ENCODE data around the gene GLIPR2. TPM values are rescaled to one million over a fixed set of nuclear protein-coding genes. Genes with fewer than 3 reads are reported as not detected.

Gene GLIPR2
- total RNA-seq, 2 donors from 2014 or later: 11.2 to 11.6 TPM

DNA sequence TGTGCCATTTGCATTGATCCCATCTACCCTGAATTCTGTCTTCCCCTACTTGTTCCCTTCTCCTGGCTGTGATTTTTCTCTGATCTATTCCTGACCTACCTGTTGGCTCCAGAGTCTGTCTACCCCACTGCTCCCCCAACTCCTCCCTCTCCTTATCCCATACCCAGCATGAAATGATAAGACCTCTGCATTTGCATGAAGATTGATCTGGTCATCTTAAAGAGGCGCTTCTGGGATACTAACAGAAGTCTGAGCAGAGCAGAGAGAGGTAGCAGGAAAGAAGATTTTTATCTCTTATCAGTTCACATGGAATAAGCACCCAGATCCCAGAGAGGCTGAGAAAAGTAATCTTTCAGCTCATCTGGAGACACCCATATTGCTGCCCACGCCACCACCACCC, 18.3 kb upstream of the GLIPR2 start:
- H3K9me3 ChIP-seq: no peaks in the 10 kb centered on the region
- H3K27ac ChIP-seq: no peak overlapping the region
- no peak overlapping the region for H3K4me3 ChIP-seq
- no peaks in the 10 kb centered on the region for H3K27me3 ChIP-seq
- no peak for DNase-seq (ENCODE audit: low spot score)
- H3K36me3 ChIP-seq: peaks cover 22% of the 10 kb centered on the region
- no peaks in the 10 kb centered on the region for H3K4me1 ChIP-seq
- TF ChIP-seq, protein P1, sequence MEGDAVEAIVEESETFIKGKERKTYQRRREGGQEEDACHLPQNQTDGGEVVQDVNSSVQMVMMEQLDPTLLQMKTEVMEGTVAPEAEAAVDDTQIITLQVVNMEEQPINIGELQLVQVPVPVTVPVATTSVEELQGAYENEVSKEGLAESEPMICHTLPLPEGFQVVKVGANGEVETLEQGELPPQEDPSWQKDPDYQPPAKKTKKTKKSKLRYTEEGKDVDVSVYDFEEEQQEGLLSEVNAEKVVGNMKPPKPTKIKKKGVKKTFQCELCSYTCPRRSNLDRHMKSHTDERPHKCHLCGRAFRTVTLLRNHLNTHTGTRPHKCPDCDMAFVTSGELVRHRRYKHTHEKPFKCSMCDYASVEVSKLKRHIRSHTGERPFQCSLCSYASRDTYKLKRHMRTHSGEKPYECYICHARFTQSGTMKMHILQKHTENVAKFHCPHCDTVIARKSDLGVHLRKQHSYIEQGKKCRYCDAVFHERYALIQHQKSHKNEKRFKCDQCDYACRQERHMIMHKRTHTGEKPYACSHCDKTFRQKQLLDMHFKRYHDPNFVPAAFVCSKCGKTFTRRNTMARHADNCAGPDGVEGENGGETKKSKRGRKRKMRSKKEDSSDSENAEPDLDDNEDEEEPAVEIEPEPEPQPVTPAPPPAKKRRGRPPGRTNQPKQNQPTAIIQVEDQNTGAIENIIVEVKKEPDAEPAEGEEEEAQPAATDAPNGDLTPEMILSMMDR (IDR thresholded peaks at IDR 0.05): no peak

DNA sequence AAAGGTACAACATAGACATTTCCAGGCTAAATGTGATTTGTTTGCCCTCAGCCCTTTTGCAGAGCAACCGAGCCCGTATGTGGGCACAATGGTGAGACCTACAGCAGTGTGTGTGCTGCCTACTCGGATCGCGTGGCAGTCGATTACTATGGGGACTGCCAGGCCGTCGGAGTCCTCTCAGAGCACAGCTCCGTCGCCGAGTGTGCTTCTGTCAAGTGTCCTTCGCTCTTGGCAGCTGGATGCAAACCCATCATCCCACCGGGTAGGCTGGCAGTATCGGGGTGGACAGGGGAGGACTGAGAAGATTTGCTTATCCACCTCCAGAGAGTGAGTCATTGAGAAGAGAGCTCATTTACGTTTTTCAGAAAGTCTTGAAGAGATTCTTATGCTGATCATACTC, 17.8 kb upstream of the GLIPR2 start:
- no peak for DNase-seq (ENCODE audit: low spot score)
- H3K4me1 ChIP-seq: no peaks in the 10 kb centered on the region
- H3K27me3 ChIP-seq: no peaks in the 10 kb centered on the region
- H3K4me3 ChIP-seq: no peak overlapping the region
- no peaks in the 10 kb centered on the region for H3K9me3 ChIP-seq
- no peak overlapping the region for H3K27ac ChIP-seq
- H3K36me3 ChIP-seq: peaks cover 22% of the 10 kb centered on the region
- TF ChIP-seq, protein P1 (IDR thresholded peaks at IDR 0.05): no peak

DNA sequence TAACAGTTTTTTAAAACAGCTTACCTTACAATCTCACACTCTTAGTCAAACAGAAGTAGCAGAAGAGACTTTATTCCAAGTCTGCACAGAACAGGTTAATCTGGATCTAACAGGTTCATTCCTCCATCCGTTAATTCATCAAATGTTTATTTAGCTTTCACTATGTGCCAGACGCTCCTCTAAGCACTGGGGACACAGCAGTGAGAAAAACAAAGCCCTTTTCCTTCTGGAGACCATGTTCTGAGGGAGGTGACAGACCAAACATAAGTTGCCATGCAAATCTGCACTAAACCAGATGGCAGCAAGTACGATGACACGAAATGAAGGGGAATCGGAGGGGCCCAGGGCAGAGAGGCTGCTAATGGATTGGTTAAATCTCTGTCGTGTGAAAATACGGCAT, 17.1 kb upstream of the GLIPR2 start:
- peaks cover 22% of the 10 kb centered on the region for H3K36me3 ChIP-seq
- TF ChIP-seq, protein P1 (IDR thresholded peaks at IDR 0.05): no peak
- H3K4me3 ChIP-seq: no peak overlapping the region
- H3K4me1 ChIP-seq: no peaks in the 10 kb centered on the region
- H3K27ac ChIP-seq: no peak overlapping the region
- H3K27me3 ChIP-seq: no peaks in the 10 kb centered on the region
- H3K9me3 ChIP-seq: no peaks in the 10 kb centered on the region
- no peak for DNase-seq (ENCODE audit: low spot score)

DNA sequence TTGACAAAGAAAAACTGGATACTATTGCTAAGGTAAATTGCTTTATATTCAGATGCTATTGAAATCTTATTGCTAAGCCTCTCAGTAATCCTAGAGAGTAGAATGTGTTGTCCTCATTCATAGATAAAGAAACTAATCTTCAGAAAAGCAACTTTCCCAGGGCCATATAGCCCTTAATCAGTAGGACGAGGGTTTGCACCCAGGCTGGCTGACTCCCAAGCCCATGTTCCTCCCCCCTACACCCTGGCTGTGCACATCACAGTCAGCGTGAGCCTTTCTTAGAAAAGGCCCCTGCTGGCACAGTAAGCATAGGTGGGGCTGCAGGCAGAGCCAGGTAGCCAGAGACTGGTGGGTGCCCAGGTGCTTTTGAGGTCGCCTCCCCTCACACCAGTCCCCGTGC, 15.8 kb upstream of the GLIPR2 start:
- Histone ChIP-seq H3K9me3 (no peaks in the 10 kb centered on the region), H3K4me1 (no peaks in the 10 kb centered on the region), H3K36me3 (peaks cover 22% of the 10 kb centered on the region), H3K27ac (no peak overlapping the region), H3K4me3 (no peak overlapping the region), H3K27me3 (no peaks in the 10 kb centered on the region)
- DNase-seq (ENCODE audit: low spot score): no peak
- TF ChIP-seq, protein P1 (IDR thresholded peaks at IDR 0.05): no peak

DNA sequence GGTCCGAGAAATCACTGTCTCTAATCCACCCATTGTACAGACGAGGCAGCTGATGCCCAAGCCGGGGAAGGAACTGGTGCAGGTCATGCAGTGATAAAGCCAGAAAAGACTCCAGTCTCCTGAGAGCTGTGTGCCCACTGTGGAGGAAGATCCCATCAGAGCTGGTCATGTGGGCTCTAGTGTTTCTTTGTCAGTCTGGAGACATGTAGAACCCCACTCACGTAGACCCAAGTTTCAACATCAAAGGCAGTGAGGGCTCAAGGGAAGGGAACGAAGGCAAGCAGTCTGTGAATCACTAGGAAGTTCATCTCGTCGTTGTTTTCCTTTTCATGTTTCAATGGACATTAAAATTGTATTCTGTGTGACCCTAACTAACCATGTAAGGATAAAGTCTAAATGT, 14.6 kb upstream of the GLIPR2 start:
- H3K27ac ChIP-seq: no peak overlapping the region
- H3K9me3 ChIP-seq: no peaks in the 10 kb centered on the region
- no peaks in the 10 kb centered on the region for H3K27me3 ChIP-seq
- H3K4me1 ChIP-seq: no peaks in the 10 kb centered on the region
- H3K36me3 ChIP-seq: peaks cover 22% of the 10 kb centered on the region
- TF ChIP-seq, protein P1 (IDR thresholded peaks at IDR 0.05): no peak
- no peak overlapping the region for H3K4me3 ChIP-seq
- no peak for DNase-seq (ENCODE audit: low spot score)

DNA sequence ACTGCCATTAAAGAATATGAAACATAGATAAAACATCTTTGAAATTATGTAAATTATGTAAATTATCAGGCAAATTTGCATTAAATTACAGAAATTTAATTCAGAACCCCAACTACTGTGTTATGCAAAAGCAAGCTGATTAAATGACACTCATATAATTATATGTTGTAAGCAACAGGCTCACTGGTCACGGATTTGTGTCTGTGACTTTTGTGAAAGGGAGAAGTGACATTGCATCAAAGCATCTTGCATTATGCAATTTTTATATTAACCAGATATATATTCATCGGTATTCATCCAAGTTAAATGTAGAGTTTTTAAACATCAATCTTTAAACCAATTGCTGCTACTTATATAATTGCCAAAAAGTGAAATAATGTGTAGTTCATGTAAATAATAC, 13.0 kb upstream of the GLIPR2 start:
- Histone ChIP-seq H3K36me3 (peaks cover 22% of the 10 kb centered on the region), H3K4me3 (no peak overlapping the region), H3K27ac (no peak overlapping the region), H3K4me1 (no peaks in the 10 kb centered on the region), H3K9me3 (no peaks in the 10 kb centered on the region), H3K27me3 (no peaks in the 10 kb centered on the region)
- no peak for DNase-seq (ENCODE audit: low spot score)
- TF ChIP-seq, protein P1 (IDR thresholded peaks at IDR 0.05): no peak
